GM19452 (cell line): ENCODE data around the gene MED27.

ENCODE experiments used
- ATAC-seq: cut with Tn5 transposase; IDR thresholded peaks from one replicate; pipeline ENCODE4 v1.9.1; 2021; ENCODE audit not compliant: unreplicated experiment

Gene MED27

DNA sequence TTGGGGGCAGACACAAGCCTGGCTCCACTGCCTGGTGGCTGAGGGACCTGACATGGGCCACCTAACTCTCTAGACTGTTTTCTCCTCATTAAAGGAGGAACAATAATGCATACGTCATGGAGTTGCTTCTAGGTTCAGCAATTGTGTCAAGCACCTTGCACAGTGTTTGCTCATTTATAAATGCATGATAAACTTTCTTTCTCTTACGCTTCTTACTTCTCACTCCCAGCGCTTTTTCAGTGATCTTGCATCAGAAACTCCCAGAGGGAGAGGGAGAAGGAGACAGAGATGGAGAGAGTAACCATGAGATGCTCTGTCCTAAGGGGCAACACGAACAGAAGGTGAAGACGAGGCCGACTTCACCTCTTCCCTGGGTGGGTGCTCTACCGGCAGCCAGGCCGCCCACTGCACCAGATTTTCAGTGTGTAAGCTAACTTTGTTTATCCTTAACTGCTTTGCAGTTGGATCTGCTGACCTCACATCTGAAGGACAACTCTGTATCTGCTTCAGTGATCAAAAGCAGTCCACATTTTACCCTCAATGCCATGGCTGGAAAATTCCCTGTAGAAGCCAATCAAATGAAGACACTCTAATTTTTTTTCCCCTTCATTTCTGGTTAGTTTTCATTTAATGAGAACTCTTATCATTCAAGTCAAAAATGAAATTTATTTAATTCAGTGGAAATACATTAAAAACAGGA lies 35.3 kb downstream of the MED27 start:
- ATAC-seq: no peak

- no peak for ATAC-seq
Measured at GRCh38 chr9:132043708-132044107, 36.0 kb downstream of the MED27 start.

DNA sequence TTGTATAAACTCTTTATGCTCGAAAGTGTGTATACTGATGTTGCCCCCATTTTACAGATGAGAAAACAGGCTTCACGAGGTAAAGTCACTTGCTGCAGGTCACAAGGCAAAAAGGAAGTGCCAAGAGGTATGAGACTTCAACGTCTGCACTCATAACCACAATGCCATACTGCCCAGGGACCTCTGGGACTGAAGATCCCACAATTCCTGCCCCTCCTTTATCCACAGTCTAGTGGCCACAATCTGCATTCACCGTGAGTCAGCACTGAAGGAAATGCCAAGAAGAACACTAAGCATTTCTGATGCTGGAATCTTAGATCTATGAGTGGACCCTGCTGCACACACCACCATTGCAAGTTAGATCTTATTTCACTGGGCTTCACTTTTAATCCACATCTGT lies 37.3 kb downstream of the MED27 start:
- no peak for ATAC-seq

GRCh38 chr9:132041798-132042197 lies 37.9 kb downstream of the MED27 start:
- ATAC-seq: no peak

DNA sequence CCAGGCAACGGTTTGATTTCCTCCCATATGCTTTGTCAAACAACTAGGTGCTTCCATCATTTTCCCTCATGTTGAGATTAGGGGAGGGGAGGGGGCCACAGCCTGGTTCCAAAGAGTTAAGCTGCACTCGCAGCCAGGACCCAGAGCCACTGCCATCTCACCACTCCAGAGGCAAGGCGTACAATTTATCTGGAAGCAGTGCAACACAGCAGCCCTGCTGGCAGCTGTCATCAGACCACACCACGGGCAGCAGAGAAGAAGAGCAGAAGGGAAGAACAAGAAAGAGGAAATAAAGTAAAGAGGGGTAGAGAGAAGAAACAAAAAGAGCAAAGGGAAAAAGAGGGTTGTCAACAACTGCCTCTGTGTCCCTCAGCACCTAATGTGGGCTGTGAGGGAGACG lies 38.9 kb downstream of the MED27 start:
- no peak for ATAC-seq

- ATAC-seq: no peak
Measured at GRCh38 chr9:132040246-132040645, 39.4 kb downstream of the MED27 start.

DNA sequence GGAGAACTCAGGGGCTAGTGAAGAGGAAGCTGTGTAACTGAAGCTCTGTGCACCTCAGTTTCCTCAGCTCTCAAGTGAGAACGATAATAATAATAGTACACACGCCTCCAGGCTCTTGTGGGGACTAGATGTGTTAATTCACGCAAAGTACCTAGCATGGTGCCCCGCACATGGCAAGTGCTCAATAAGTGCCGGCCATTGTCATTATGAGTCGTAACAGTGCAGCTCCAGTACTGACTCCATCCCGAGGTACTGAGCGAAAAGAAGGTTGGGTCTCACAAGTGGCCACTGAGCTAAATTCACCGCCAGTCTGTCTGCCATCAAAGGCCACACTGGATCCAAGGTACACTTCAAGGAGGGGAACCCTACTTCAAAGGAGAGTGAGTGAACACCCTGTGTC lies 40.4 kb downstream of the MED27 start:
- ATAC-seq: no peak

DNA sequence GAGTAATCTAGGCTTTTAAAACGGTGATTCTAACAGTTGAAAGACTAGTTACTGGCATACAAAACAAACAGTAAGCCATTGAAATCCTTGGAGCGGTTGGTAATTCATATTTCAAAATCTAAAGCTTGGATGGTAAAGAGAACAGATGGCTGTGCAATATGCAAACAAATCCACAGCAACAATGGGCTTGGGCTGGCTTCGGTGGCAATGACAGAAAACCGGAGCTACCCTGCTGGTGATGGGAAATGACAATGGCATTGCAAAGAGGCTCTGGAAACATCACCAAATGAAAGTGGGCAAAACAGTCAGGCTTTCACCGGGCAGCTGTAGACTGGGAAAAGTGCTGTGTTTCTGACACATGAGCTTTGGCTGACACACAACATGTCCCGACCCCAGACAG lies 42.2 kb downstream of the MED27 start:
- no peak for ATAC-seq

- ATAC-seq: no peak
Measured at GRCh38 chr9:132036521-132036920, 43.1 kb downstream of the MED27 start.

- ATAC-seq: no peak
Measured at GRCh38 chr9:132035679-132036078, 44.0 kb downstream of the MED27 start.

DNA sequence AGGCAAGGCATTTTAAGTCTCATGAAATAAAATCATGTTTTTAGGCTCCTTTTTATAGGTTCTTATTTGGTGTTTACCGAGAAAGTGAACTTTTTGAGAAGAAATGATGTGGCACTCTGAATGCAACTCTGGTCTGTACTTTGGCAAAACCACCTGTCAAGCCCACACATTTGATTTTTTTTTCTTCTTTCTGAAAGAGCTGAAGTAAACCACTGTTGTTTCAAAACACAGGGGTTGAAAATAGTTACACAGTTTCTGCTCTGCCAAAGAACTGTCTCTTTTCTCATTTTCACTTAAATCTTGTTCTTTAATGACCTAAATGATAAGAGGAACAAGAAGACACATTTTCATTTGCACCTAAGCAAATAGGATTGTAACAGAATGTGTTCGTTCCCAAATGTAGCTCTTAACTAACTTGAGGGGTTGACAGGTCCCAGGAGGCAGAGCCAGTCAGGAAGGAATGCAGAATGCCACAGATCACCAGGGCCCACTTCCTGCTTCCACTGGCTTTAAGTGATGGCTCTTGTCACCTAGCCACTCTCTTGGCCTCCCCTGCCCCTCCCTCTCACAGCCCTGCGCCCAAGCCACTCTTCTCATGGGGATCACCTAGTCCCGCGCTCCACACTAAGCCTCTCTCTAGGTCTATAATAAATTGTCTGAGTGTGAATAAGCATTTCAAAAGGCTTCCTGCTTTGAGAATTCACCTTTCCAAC lies 47.3 kb downstream of the MED27 start:
- ATAC-seq: no peak

GRCh38 chr9:132031467-132032237 lies 48.0 kb downstream of the MED27 start:
- no peak for ATAC-seq

DNA sequence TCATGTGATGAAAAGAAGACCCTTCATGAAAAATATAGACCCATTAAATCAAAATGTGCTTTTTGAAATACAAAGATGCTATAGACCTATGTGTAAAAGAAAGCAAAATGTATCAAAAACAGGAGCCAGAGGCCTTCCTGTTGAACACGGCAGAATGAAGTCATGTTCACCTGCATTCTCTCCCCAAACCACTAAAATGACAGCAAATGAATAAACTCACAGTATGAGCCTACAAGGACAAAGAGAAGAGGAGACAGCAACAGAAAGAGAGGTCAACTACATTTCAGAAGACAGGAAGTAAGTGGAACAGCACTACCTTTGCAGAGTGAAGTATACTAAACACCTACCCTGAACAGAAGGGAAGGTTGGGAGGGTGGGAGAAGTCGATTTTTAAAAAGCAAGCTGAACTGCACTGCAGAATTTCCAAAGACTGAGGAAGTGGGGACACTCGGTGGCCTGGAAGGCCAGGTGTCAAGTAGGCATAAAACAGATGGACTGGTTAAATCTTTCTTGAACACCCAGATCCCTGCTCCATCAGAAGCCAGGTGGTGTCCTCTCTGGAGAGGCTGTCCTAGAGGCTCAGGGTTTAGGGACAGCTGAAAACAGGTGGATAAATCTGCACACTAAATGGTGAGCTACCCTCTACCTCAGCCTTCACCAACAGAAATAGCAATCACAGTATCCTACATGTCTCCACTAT lies 48.9 kb downstream of the MED27 start:
- ATAC-seq: no peak

GRCh38 chr9:132027752-132028663 lies 51.7 kb downstream of the MED27 start:
- no peak for ATAC-seq

DNA sequence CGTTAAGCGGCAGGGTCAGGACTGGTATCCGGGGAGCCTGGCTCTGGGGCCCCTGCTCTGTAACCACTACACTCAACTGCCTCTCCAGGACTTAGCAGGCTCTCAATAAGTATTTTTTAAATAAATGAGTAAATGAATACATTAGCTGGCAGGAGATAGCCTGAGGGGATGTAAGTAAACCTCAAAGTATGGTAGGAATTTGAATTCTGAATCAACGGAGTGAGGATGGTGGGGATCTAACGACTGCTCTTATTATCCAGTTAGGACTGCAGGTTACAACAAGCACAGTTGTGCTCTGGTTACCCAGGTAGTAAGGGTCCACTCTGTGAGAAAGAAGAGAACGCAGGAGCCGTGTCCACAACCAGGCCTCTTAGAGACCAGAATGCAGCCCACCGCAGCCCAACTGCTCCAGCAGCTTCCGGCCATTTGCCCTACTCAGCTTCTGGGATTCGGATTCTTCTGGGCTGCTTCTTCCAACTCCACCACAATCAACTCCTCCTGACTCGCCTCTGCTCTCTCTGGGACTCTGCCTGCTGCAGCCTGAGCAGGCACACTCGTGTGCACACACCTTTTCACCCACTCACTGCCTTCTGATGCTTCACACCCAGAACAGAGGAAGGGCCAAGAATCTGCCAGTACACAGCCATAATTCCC lies 52.6 kb downstream of the MED27 start:
- no peak for ATAC-seq

DNA sequence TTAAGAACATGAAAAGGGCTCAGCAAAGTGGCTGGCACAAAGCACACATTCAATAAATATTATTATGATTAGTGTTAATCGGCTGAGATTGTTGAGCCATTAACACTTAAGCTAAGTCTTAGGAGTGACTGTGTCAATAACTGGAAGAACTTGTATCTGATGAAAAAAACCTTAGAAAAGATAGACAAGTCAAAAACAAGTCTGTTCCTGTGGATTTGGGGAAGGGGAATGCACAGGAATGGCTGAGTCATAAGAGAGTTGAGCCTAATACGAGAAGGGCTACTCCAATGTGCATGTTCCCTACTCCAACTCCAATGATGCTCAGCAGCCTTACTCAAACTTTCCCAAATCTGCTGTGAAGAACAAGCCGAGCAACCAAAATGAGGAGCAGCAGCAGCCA lies 53.9 kb downstream of the MED27 start:
- no peak for ATAC-seq

- no peak for ATAC-seq
Measured at GRCh38 chr9:132024589-132024988, 55.1 kb downstream of the MED27 start.

DNA sequence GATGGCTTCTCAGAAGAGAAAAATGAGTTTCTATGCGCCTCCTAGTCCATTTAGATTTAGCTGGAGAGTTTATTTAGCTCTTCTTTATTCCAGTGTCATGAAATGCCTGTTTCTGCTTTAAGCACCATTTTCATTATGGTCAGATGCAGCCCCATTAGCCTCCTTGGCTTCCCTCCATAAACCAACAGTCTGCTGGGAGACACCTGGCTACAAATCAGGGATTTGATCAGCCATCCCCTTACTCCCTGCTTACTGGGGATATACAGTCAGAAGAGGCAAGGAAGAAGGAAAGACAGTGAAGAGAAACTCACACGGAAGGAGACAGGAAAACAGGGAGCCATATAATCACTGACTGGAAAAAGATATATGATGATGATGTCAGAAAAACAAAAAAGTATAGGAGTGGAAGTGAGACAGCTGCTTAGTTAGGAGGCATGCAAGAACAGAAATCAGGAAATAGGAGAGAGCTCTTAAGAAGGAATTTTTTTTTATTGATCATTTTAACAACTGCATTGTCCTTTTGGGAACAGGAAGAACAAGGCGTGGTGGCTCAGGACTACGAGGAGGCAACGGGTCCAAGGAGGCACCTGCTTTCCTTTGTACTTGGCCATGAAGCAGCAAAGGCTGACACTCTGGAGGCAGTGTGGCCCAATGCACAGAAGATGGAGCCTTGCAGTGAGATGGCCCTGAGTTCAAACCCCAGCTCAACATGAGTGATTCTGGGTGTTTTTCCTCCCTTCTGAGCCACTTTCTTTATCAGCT lies 56.1 kb downstream of the MED27 start:
- ATAC-seq: no peak
